Measurements from ENCODE around the gene GATAD2B.

DNA sequence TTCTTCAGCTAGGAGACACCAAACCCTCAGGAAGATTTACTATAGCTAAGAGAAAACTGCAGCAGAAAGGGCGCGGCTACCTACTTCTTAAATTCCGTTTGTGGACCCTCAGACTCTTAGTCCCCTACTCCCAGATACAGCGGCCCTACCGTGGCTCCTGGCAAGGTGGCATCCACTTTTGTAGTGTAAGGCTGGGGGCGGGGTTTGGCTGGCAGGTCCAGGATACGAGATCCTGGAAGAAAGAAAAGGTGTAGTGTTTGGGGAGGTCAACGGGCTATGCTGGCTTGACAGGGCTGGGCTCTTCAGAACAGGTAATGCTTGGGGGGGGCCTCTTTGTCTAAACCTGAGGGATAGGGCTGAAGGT is 45.2 kb upstream of the GATAD2B start:
- TF ChIP-seq, protein P1, sequence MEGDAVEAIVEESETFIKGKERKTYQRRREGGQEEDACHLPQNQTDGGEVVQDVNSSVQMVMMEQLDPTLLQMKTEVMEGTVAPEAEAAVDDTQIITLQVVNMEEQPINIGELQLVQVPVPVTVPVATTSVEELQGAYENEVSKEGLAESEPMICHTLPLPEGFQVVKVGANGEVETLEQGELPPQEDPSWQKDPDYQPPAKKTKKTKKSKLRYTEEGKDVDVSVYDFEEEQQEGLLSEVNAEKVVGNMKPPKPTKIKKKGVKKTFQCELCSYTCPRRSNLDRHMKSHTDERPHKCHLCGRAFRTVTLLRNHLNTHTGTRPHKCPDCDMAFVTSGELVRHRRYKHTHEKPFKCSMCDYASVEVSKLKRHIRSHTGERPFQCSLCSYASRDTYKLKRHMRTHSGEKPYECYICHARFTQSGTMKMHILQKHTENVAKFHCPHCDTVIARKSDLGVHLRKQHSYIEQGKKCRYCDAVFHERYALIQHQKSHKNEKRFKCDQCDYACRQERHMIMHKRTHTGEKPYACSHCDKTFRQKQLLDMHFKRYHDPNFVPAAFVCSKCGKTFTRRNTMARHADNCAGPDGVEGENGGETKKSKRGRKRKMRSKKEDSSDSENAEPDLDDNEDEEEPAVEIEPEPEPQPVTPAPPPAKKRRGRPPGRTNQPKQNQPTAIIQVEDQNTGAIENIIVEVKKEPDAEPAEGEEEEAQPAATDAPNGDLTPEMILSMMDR (conservative IDR thresholded peaks at IDR 0.05; ENCODE audit: low read length): no peak
- no peak for TF ChIP-seq EZH2phosphoT487 (IDR thresholded peaks at IDR 0.05; ENCODE audit: borderline replicate concordance)

Data from Loucy (cell line).